A673 (cell line): ENCODE data around the gene OR2A14. TPM values are rescaled to one million over a fixed set of nuclear protein-coding genes. Genes with fewer than 3 reads are reported as not detected.

Source experiments
- BruUV-seq: library from RNA; stranded (reverse); fragments of 400-500 nt; replicated peaks from 2 replicates; lab custom pipeline; 2021; lab: Mats Ljungman, UMichigan
- CTCF ChIA-PET: fragments of 300-600 bp; sonication (Branson Sonifier 250); formaldehyde crosslinking; loops from one replicate; lab custom pipeline; 2022; ENCODE audit warnings: antibody characterized with exemption; lab: Charles Lee
- POLR2A ChIA-PET: fragments of 300-600 bp; sonication (Branson Sonifier 250); formaldehyde crosslinking; loops from one replicate; lab custom pipeline; 2022; ENCODE audit warnings: antibody characterized with exemption; ENCODE audit not compliant: low non-redundant PET; lab: Charles Lee
- DNase-seq: peaks from one replicate; pipeline ENCODE4 v3.0.0-alpha.2; 2015; ENCODE audit warnings: low spot score
- H3K27ac ChIP-seq: fragments of 200-600 bp; sonication (generic); 2 replicates; pipeline ENCODE4 v1.5.1; 2016; ENCODE audit warnings: mixed run types, low read depth, mild to moderate bottlenecking, mixed read lengths, antibody characterized with exemption, low read length; ENCODE audit not compliant: poor library complexity, severe bottlenecking
- H3K27me3 ChIP-seq: fragments of 200-600 bp; sonication (generic); replicated peaks from 2 replicates; pipeline ENCODE4 v1.6.1; 2017; ENCODE audit warnings: mixed run types, low read depth, mild to moderate bottlenecking, mixed read lengths, antibody characterized with exemption, low read length; ENCODE audit not compliant: insufficient read depth, poor library complexity
- H3K36me3 ChIP-seq: fragments of 200-600 bp; sonication (generic); 2 replicates; pipeline ENCODE4 v1.6.1; 2016; ENCODE audit warnings: mixed run types, mild to moderate bottlenecking, mixed read lengths, antibody characterized with exemption, low read length; ENCODE audit not compliant: insufficient read depth, poor library complexity, severe bottlenecking
- H3K4me1 ChIP-seq: fragments of 200-600 bp; sonication (generic); 2 replicates; pipeline ENCODE4 v1.6.1; 2017; ENCODE audit warnings: mixed run types, mild to moderate bottlenecking, mixed read lengths, antibody characterized with exemption, low read length; ENCODE audit not compliant: insufficient read depth, poor library complexity, severe bottlenecking
- H3K4me3 ChIP-seq: fragments of 200-600 bp; sonication (generic); 2 replicates; pipeline ENCODE4 v1.5.1; 2016; ENCODE audit warnings: low read depth, mixed run types, mild to moderate bottlenecking, mixed read lengths, low read length; ENCODE audit not compliant: poor library complexity, severe bottlenecking
- H3K9me3 ChIP-seq: fragments of 200-600 bp; sonication (generic); 2 replicates; pipeline ENCODE4 v1.6.1; 2016; ENCODE audit warnings: mixed run types, low read depth, mild to moderate bottlenecking, mixed read lengths, antibody characterized with exemption, low read length; ENCODE audit not compliant: poor library complexity, severe bottlenecking
- CTCF ChIP-seq: fragments of 300-800, 200-600 bp; sonication (generic); conservative IDR thresholded peaks from 2 replicates; pipeline ENCODE4 v1.5.1; 2017; ENCODE audit warnings: low read depth, mild to moderate bottlenecking, antibody characterized with exemption, low read length, moderate library complexity, mixed read lengths
- EZH2 ChIP-seq: fragments of 200-600 bp; sonication (generic); IDR thresholded peaks from 2 replicates; pipeline ENCODE4 v1.6.1; 2017; ENCODE audit warnings: borderline replicate concordance, low read depth, mild to moderate bottlenecking, mixed read lengths, antibody characterized with exemption, low read length; ENCODE audit not compliant: poor library complexity, severe bottlenecking
- intact Hi-C: fragments of 100-400 bp; cut with micrococcal nuclease; formaldehyde crosslinking; loops from one replicate; pipeline ENCODE4 v1.10.0; 2022; ENCODE audit not compliant: unreplicated experiment
- total RNA-seq: library from RNA; stranded (reverse); gene quantifications from 2 replicates; pipeline ENCODE4 v1.2.3, GENCODE V29; 2021

The OR2A14 gene
- total RNA-seq, 1 experiment from 2014 or later: not detected

GRCh38 chr7:144098776-144099175 is 24.2 kb upstream of the OR2A14 start:
- no TSS peak for BruUV-seq
- intact Hi-C loops: no loop called here

GRCh38 chr7:144100607-144101006 is 22.4 kb upstream of the OR2A14 start:
- BruUV-seq: no TSS peak
- CTCF ChIA-PET: no interaction called here
- no peaks in the 10 kb centered on the region for H3K36me3 ChIP-seq
- no peaks in the 10 kb centered on the region for H3K4me1 ChIP-seq
- no peak overlapping the region for H3K4me3 ChIP-seq
- intact Hi-C loops: no loop called here
- no peak for TF ChIP-seq CTCF
- TF ChIP-seq EZH2: no peak
- no peak overlapping the region for H3K27ac ChIP-seq
- POLR2A ChIA-PET: no interaction called here
- H3K9me3 ChIP-seq: no peaks in the 10 kb centered on the region
- H3K27me3 ChIP-seq: no peaks in the 10 kb centered on the region
- no peak for DNase-seq

More at GRCh38 chr7:144098776-144099175, 24.2 kb upstream of the OR2A14 start:
- Histone ChIP-seq H3K4me1 (no peaks in the 10 kb centered on the region), H3K4me3 (no peak overlapping the region), H3K9me3 (no peaks in the 10 kb centered on the region), H3K27me3 (no peaks in the 10 kb centered on the region), H3K36me3 (no peaks in the 10 kb centered on the region), H3K27ac (no peak overlapping the region)
- POLR2A ChIA-PET: no interaction called here
- no peak for TF ChIP-seq EZH2
- no peak for TF ChIP-seq CTCF
- CTCF ChIA-PET: no interaction called here
- DNase-seq: no peak

- intact Hi-C loops: no loop called here
- no peak for TF ChIP-seq CTCF
- no peak for TF ChIP-seq EZH2
- ChIA-PET POLR2A (no interaction called here), CTCF (no interaction called here)
- no peak overlapping the region for H3K4me3 ChIP-seq
- H3K9me3 ChIP-seq: no peaks in the 10 kb centered on the region
- no peaks in the 10 kb centered on the region for H3K4me1 ChIP-seq
- no peak for DNase-seq
- H3K27ac ChIP-seq: no peak overlapping the region
- no peaks in the 10 kb centered on the region for H3K27me3 ChIP-seq
- no TSS peak for BruUV-seq
- H3K36me3 ChIP-seq: no peaks in the 10 kb centered on the region
Measured at GRCh38 chr7:144102041-144102440, 20.9 kb upstream of the OR2A14 start.
